ENCODE data around the gene SLC6A19. TPM values are rescaled to one million over a fixed set of nuclear protein-coding genes. Genes with fewer than 3 reads are reported as not detected.

SLC6A19 gene
- total RNA-seq, 4 donors from 2014 or later = not detected

DNA sequence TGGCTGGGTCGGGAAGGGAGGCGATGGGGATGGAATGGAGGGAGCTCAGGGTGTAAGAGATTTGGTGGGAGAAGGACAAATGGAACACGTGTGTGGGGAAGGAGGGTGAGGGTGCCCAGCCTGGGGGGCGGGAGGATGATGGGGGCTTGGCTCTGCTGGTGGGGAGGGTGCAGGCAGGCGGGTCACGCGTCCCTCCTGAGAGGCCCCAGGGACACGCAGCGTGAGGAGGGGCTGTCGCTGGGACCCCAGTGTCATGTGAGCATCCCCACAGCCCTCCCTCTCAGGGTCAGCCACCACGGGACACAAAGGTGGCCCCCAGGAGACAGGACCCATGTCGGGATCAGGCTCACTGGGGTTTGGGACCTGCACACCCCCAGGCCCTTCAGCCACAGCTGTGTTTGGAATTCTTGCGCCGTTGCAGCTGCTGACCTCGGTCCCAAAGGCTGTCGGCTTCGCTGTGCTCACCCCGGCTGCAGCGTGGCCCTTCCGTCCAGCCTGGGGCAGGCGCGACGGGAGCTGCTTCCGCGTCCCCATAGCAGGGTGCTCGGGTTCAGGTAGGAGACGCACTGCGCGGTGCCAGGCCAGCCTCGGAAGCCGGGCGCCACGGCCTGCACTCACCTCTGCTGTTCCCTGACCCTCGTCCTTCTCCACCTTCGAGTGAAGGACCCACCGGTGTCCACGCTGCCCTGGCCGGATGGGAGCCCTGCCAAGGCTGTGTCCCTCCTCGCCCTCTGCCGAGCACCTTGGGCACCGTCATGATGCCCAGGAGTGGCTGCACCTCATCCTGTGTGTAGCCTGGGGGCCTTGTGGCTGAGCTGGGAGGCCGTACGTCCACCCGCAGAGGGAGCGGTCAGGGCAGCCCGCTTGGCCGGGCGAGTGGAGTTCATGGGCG is 5.4 kb downstream of the SLC6A19 start:
- 65 to 75% methylated on average over 26 to 39 of the region's 49 CpGs for WGBS, 2 donors
- no peak overlapping the region for H3K4me3 ChIP-seq (ENCODE audit: low read depth, poor library complexity, severe bottlenecking)
- DNase-seq (ENCODE audit: low spot score in 2 of 2) = no peak
- intact Hi-C loops (cut with DNase I; ENCODE audit: low total_unique reads) = no loop called here
- TF ChIP-seq POLR2A (IDR thresholded peaks at IDR 0.05) = no peak
- TF ChIP-seq, protein P1, sequence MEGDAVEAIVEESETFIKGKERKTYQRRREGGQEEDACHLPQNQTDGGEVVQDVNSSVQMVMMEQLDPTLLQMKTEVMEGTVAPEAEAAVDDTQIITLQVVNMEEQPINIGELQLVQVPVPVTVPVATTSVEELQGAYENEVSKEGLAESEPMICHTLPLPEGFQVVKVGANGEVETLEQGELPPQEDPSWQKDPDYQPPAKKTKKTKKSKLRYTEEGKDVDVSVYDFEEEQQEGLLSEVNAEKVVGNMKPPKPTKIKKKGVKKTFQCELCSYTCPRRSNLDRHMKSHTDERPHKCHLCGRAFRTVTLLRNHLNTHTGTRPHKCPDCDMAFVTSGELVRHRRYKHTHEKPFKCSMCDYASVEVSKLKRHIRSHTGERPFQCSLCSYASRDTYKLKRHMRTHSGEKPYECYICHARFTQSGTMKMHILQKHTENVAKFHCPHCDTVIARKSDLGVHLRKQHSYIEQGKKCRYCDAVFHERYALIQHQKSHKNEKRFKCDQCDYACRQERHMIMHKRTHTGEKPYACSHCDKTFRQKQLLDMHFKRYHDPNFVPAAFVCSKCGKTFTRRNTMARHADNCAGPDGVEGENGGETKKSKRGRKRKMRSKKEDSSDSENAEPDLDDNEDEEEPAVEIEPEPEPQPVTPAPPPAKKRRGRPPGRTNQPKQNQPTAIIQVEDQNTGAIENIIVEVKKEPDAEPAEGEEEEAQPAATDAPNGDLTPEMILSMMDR (IDR thresholded peaks at IDR 0.05) = no peak

DNA sequence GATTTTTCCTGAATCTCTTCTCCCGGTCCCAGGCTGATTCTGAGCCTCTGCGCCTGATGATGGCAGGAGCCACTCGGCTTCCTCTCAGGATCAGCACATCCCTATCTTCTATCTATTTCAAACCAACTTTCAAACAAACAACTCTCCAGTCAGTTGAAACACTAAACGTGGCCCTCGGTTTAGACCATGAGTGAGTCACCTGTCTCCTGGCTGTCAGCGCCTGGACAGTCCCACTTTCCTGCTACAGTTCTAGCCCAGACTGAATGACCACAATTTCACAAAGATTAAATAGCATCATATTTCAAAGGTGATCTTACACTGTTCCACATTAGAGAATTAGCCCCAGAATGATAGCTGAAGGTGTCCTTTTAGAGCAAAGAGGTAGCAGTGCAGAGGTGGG is 6.2 kb downstream of the SLC6A19 start:
- no peak for DNase-seq (ENCODE audit: low spot score in 2 of 2)
- no peak overlapping the region for H3K4me3 ChIP-seq (ENCODE audit: low read depth, poor library complexity, severe bottlenecking)
- 59 to 67% methylated on average over 6 of the region's 6 CpGs for WGBS, 2 donors
- intact Hi-C loops (cut with DNase I; ENCODE audit: low total_unique reads) = no loop called here
- TF ChIP-seq, protein P1 (IDR thresholded peaks at IDR 0.05) = no peak
- no peak for TF ChIP-seq POLR2A (IDR thresholded peaks at IDR 0.05)

DNA sequence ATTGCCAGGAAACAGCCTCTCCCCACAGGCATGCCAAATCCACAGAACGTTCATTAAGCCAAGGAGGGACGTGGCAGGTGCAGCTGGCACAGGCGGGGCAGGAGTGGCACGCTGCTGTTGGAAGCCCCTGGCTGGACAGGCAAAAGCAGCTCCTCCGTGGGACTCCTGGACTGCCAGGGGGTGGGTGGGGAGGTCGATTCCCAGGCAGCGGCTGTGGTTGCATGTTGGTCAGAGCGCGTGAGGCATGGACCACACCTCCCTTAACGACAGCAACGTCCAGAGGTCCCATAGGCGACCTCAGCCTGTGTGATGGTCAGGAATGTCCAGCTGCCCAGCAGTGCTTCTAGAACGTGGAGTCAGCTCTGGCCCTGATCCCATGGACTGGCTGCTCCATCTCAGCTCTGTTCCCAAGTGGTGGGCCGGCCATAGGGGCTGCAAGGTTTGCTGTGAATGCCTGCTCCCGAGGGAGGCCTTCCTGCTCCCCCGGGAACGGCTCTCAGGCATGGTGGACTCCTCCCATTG is 6.9 kb downstream of the SLC6A19 start:
- 59 to 61% methylated on average over 14 to 16 of the region's 17 CpGs for WGBS, 2 donors
- no peak for DNase-seq (ENCODE audit: low spot score in 2 of 2)
- intact Hi-C loops (cut with DNase I; ENCODE audit: low total_unique reads) = no loop called here
- H3K4me3 ChIP-seq (ENCODE audit: low read depth, poor library complexity, severe bottlenecking) = no peak overlapping the region
- TF ChIP-seq, protein P1 (IDR thresholded peaks at IDR 0.05) = no peak
- no peak for TF ChIP-seq POLR2A (IDR thresholded peaks at IDR 0.05)

DNA sequence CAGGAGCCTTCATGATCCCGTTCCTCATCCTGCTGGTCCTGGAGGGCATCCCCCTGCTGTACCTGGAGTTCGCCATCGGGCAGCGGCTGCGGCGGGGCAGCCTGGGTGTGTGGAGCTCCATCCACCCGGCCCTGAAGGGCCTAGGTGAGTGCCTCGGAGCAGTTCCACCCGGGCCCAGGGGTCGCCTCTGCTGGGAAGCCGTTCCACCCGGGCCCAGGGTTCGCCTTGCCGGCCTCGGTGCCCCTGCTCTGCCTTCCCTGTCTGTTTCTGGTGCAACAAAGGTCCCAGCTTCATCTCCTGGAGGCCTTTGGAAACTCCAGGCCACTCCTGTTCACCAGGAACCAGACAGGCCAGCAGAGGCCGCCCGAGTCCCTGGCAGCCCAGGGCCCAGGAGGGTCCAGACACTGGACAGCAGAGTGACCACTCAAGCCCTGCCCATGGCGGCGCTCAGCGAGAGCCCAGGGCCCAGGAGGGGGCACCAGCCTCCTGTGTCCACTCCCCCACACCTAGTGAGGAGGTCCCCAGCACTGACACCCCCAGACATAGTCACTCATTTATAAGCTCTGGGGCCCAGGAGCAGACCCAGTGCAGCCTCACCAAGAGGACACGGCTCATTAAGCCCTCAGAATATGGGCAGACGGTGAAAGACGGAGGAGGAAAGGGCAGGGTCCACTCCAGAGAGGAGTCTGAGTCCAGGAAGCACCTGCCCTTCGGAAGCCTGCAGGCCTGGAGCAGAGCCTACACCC is 7.5 kb downstream of the SLC6A19 start:
- intact Hi-C loops (cut with DNase I; ENCODE audit: low total_unique reads) = no loop called here
- WGBS, 2 donors = 59 to 68% methylated on average over 8 to 16 of the region's 24 CpGs
- H3K4me3 ChIP-seq (ENCODE audit: low read depth, poor library complexity, severe bottlenecking) = no peak overlapping the region
- DNase-seq (ENCODE audit: low spot score in 2 of 2) = no peak
- no peak for TF ChIP-seq POLR2A (IDR thresholded peaks at IDR 0.05)
- TF ChIP-seq, protein P1 (IDR thresholded peaks at IDR 0.05) = no peak

DNA sequence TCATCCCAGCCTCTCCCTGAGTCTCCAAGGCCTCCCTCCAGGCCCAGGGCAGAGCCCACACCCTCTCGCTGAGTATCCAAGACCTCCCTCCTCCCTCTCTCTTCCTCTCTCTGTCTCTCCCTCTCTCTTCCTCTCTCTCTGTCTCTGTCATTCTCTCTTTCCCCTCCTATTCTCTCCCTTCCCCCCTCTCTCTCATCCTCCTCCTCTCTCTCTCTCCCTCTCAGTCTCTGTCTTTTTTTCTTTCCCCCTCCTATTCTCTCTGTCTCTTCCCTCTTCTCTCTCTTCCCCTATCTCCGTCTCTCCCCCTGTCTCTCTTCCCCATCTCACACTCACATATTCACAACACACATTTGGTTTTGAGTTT is 8.1 kb downstream of the SLC6A19 start:
- no peak overlapping the region for H3K4me3 ChIP-seq (ENCODE audit: low read depth, poor library complexity, severe bottlenecking)
- WGBS, 2 donors = 46 to 48% methylated on average over 2 of the region's 2 CpGs
- intact Hi-C loops (cut with DNase I; ENCODE audit: low total_unique reads) = no loop called here
- DNase-seq (ENCODE audit: low spot score in 2 of 2) = no peak
- TF ChIP-seq POLR2A (IDR thresholded peaks at IDR 0.05) = no peak
- TF ChIP-seq, protein P1 (IDR thresholded peaks at IDR 0.05) = no peak

Measured in lower leg skin (tissue), 4 donors.